Activated CD8-positive, alpha-beta memory T cell treated with anti-CD3 and anti-CD28 coated beads, Interleukin-2, amount 50 U/mL, for 1 hour (primary cell): ENCODE data around the gene IKZF3.
"Not testable (repeated sequence)": the region's sequence is repeated elsewhere in the genome, so short reads cannot be mapped to it uniquely, and the experiment has no call there.

ENCODE experiments used
- DNase-seq: peaks from one replicate; pipeline ENCODE4 v3.0.0-alpha.2; 2020; ENCODE audit errors: extremely low read depth

The IKZF3 gene

GRCh38 chr17:39781031-39781860 lies 82.9 kb downstream of the IKZF3 start:
- no peak for DNase-seq

GRCh38 chr17:39777534-39778365 lies 86.4 kb downstream of the IKZF3 start:
- DNase-seq, result no peak

- no peak for DNase-seq
Observed at GRCh38 chr17:39776252-39776651, 87.9 kb downstream of the IKZF3 start.

- no peak for DNase-seq
Observed at GRCh38 chr17:39775031-39775430, 89.1 kb downstream of the IKZF3 start.

- DNase-seq, result no peak
Observed at GRCh38 chr17:39774047-39774446, 90.1 kb downstream of the IKZF3 start.

GRCh38 chr17:39772987-39773934 lies 90.9 kb downstream of the IKZF3 start:
- DNase-seq, result no peak

- no peak for DNase-seq
Observed at GRCh38 chr17:39772415-39772814, 91.7 kb downstream of the IKZF3 start.

- peak; percentile 66 for DNase-seq
Observed at GRCh38 chr17:39769974-39770587, 94.0 kb downstream of the IKZF3 start.

- no peak for DNase-seq
Observed at GRCh38 chr17:39767147-39767546, 97.0 kb downstream of the IKZF3 start.

- DNase-seq, result no peak
Observed at GRCh38 chr17:39765766-39766165, 98.3 kb downstream of the IKZF3 start.

- no peak for DNase-seq
Observed at GRCh38 chr17:39765175-39765574, 98.9 kb downstream of the IKZF3 start.

- DNase-seq, result not testable (repeated sequence)
Observed at GRCh38 chr17:39764171-39764570, 99.9 kb downstream of the IKZF3 start.

GRCh38 chr17:39763051-39763820 lies 100.9 kb downstream of the IKZF3 start:
- DNase-seq, result no peak

GRCh38 chr17:39761861-39762496 lies 102.1 kb downstream of the IKZF3 start:
- DNase-seq, result no peak

- DNase-seq, result no peak
Observed at GRCh38 chr17:39759204-39759603, 104.9 kb downstream of the IKZF3 start.

GRCh38 chr17:39757931-39758873 lies 105.9 kb downstream of the IKZF3 start:
- DNase-seq, result peak; percentile 64

- no peak for DNase-seq
Observed at GRCh38 chr17:39757176-39757662, 106.9 kb downstream of the IKZF3 start.

GRCh38 chr17:39756380-39757079 lies 107.6 kb downstream of the IKZF3 start:
- DNase-seq, result no peak
